GM21447 (cell line): ENCODE results near the gene AMD1.
A peak's percentile ranks its signal among the peaks of the same experiment; 100 is the strongest.
"Not testable (repeated sequence)": the region's sequence is repeated elsewhere in the genome, so short reads cannot be mapped to it uniquely, and the experiment has no call there.

Source experiments
- ATAC-seq: cut with Tn5 transposase; IDR thresholded peaks from one replicate; pipeline ENCODE4 v1.9.1; 2021; ENCODE audit not compliant: unreplicated experiment

AMD1 gene

DNA sequence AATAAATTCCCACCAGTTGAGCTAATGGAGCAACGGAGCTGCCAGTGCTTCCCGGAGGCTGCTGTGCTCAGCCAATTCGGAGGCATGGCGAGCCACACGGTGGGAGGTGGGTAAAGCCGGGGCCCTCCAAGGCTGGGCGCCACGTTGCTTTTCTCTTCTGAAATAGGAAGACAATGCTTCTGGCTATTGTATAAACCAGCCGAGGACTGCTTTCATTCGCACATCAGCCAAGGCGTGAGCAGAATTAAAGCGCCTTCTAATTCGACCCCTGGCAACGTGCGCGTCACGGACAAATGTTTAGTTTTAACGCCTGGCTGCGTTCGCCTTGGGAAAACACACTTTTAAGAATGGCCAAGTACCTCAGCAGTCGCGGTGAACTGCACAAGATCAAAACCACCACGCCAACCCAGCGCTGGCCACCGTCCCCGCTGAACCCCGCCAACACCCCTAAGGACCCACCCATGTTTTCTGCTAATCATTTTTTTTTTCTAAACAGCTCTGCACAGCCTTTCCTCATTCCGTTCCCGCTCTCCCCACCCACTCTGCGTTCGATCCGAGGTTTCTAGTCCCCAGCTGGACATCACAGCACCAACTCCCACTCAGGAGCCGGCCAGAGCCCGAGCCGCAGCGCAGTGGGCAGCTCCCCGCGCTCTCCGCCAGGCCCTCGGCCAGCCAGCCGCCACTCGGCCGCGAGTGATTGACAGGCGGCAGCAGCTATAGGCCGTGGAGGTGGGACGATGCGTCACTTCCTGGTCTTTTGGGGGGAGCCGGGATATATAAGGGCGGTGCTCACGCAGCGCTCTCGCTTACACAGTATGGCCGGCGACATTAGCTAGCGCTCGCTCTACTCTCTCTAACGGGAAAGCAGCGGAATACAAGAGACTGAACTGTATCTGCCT, at the start of gene AMD1:
AMD1 (plus strand) TSS at position 805 of the 899 bp plus-strand sequence. CDS start 321 bp downstream, outside the sequence.
- ATAC-seq: peak; percentile 72

DNA sequence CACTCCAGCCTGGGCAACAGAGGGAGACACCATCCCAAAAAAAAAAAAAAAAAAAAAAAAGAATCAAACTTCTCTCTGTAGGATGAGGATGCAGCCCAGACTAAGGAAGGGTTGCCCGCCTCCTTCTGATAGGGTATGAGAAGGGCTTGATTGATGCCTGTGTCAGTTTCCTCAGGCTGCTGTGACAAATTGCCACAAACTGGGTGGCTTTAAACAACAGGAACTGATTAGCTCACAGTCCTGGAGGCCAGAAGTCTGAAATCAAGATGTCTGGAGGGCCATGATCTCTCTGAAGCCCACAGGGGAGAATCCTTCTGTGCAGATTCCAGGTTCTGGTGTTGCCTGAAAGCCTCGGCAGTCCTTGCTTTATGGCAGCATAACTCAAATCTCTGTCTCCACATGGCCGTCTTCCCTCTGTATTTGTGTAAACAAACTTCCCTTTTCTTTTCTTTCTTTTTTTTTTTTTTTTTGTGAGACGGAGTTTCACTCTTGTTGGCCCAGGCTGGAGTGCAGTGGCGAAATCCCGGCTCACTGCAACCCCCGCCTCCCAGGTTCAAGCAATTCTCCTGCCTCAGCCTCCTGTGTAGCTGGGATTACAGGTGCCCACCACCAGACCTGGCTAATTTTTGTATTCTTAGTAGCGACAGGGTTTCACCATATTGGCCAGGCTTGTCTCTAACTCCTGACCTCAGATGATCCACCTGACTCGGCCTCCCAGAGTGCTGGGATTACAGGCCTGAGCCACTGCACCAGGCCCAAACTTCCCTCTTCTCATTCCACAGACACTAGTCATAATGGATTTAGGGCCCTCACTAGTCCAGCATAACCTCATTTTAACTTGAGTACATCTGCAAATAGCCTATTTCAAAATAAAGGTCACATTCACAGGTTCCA, 48.1 kb upstream of the AMD1 start:
- ATAC-seq: no peak

DNA sequence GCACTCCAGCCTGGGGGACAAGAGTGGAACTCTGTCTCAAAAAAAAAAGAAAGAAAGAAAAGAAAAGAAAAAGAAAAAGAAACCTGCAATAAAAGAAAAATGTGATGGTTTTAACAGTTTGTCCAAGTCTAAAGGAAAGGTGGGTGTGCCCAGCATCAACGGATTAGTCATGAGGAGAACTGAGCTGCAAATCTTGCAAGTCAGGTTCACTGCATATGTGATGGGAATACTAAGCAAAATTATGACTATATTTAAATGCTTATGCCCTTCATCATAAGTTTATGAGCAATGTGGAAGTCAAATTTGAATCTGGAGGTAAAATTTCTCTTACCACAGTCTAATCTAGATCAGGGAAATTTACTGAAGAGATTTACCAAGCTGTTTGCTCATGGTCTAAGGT, 46.2 kb upstream of the AMD1 start:
- ATAC-seq: no peak

DNA sequence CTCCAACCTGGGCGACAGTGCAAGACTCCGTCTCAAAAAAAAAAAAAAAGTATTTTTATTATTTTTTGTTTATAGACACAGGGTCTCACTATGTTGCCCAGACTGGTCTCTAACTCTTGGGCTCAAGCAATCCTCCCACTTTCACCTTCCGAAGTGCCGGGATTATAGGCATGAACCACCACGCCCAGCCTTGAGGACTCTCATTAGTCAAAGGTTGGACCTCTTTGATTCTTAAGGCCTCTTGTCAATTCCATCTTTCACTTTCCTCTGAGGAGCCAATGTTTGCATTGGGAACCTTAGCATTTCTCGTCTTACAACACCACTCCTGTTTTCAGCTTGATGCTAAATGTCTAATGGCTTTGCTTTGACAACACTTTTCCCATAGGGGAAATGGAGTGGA, 43.2 kb upstream of the AMD1 start:
- ATAC-seq: no peak

DNA sequence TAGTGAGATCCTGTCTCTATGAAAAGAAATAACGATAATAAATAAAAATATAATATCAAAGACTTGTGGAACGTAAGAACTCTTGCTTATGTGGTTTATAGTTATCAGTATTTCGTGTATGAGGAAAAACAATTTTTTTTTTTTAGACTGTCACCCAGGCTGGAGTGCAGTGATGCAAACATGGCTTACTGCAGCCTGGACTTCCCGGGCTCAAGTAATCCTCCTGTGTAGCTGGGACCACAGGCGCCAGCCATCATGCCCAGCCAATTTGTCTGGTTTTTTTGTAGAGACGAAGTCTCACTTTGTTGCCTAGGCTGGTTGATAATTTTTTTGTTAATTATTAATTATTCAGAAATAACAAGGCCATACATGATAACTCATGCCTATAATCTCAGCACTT, 40.8 kb upstream of the AMD1 start:
- ATAC-seq: no peak

DNA sequence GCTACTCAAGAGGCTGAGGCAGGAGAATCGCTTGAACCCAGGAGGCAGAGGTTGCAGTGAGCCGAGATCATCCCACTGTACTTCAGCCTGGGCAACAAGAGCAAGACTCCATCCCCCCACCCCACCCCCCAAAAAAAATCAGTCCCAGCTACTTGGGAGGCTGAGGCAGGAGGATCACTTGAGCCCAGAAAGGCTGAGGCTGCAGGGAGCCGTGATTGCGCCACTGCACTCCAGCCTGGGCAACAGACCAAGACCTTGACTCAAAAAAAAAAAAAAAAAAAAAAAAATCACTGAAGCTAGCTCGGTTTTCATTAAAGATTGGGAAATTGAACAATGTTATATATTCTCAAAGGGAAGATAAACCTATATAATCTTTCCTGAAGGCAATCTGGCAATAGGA, 38.8 kb upstream of the AMD1 start:
- ATAC-seq: not testable (repeated sequence)

DNA sequence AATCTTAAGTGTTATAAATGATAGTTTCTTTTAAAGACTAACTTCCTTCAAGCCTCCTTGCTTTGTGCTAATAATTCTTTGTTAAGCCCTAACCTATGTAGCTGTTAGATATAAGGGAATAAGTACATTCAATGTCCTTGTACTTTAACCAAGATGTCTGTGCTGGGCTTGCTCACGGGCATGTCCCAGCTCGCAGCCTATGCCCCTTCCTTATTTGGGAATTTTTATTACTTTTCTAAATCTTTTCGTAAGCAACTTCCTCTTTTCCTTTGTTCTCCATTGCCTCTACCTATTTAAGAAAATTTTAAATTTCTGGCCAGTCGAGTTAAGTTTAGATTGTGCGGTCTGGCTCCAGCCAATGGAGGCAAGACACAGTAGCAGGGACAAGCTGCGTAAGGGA, 33.3 kb upstream of the AMD1 start:
- ATAC-seq: no peak

DNA sequence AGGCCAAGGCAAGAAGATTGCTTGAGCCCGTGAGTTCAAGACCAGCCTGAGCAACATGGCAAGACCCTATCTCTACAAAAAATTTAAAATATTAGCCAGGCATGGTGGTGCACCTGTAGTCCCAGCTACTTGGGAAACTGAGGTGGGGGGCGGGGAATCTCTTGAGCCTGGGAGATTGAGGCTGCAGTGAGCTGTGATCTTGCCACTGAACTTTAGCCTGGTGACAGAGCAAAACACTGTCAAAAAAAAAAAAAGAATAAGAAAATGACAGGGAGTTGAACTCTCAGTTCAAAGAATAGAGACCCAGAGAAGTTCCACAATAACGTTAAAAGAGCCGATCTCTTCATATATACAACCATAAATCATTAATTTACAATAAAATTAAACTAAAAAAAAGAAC, 24.8 kb upstream of the AMD1 start:
- ATAC-seq: no peak

DNA sequence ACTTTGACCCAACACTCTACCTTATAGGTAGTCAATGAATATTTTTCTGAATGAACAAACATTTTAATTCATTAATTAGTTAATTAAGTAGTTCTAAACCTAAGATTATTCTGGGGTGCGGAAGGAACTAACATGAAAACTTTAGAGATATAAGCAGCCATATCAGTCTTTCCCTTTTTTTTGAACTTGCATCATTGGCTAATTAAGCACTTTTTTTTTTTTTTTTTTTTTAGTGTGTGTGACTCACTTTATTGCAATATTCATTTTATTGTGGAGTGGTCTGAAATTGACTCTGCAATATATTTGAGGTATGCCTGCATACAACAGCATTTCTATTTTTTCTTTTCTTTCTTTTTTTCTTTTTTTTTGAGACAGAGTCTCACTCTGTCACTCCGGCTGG, 21.8 kb upstream of the AMD1 start:
- no peak for ATAC-seq

DNA sequence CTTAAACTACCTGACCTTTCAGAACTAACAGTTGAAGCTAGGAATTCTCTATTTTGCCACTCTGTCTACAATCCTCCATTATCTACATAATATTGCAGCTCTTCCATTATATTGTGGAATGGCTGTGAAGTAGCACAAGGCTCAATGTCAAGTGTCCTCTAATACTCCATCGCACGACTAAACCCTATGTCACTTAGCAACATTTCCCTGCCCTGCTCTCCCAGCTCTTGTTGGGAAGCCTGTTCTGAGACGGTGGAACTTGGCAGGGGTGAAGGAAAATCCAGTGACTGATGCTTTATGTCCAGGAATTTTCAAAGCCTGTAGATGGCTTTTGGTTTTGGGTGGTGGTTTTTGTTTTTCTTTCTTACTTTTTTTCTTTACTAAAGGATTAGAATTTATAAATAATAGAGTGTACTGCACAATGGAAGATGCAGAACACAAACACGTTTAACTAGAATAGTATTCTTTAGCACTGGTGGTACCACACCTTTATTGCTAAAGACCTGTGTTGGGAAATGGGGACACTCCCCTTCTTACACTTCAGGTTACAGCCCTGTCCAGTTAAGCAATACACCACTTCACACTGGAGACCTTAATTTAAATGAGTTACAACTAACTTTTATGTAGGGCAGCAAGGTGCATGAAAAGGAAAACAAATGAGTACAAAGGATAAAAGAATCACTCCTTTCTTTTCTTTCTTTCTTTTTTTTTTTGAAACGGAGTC, 20.7 kb upstream of the AMD1 start:
- no peak for ATAC-seq

DNA sequence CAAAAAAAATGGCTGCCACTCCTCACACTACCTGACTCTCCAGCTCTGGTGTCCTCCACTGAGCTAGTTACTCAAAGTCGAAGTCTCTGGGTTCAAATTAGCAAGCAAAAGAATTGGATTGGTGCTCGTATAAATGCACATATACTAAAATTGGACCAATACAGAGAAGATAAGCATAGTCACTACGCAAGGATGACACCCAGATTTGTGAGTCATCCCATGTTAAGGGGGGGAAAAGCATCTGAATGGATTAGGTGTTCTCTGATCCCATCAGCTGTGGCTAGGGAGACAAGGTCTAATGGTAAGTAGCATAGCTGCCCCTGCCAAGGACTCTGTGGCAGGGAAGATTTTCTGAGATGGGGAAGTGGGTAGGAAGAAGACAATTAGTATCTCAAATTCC, 18.3 kb upstream of the AMD1 start:
- no peak for ATAC-seq

DNA sequence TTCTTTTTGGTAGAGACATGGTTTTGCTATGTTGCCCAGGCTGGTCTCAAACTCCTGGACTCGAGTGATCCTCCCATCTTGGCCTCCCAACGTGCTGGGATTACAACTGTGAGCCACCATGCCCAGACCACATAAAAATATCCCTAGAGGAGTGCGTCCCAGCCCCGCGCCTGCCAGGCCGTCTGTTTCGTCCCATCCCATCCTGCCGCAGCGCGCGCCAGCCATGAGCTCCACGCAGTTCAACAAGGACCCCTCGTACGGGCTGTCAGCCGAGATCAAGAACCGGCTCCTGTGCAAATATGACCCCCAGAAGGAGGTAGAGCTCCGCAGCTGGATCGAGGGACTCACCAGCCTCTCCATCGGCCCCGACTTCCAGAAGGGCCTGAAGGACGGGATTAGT, 16.6 kb upstream of the AMD1 start:
- ATAC-seq: no peak

DNA sequence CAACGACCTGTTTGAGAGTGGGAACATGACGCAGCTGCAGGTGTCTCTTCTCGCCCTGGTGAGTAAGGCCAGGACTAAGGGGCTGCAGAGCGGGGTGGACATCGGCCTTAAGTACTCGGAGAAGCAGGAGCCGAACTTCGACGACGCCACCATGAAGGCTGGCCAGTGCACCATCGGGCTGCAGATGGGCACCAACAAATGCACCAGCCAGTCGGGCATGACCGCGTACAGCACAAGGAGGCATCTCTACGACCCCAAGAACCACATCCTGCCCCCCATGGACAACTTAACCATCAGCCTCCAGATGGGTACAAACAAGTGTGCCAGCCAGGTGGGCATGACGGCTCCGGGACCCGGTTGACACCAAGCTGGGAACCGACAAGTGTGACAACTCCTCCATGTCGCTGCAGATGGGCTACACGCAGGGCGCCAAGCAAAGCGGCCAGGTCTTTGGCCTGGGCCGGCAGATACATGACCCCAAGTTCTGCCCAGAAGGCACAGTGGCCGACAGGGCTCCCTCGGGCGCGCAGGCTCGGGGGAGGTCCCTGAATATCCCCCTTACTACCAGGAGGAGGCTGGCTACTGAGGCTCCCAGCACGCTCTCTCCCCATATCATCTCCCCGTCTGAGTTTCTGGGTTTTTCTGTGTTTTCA, 15.9 kb upstream of the AMD1 start:
- ATAC-seq: no peak

DNA sequence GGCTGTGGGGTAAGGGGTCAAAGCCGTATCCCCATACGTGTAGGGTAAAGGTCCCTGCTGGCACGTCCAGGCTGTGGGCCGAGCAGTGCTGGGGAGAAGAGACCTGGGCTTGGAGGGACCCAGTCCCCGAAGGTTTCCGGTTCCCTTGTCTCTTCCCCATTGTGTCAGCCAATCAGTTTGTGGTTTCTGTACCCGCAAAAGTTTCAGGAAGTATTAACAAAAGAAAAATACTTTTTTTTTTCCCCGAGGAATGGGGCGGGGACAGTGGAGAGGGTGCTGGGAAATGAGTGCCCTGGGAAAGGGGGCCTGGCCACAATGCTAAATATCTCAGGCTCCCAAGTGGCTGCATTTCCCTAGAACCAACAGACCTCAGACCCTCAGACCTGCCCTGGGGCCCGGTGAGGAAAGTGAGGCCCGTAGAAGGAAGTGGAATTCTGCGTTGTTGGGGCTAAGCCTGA, 15.2 kb upstream of the AMD1 start:
- ATAC-seq: no peak

DNA sequence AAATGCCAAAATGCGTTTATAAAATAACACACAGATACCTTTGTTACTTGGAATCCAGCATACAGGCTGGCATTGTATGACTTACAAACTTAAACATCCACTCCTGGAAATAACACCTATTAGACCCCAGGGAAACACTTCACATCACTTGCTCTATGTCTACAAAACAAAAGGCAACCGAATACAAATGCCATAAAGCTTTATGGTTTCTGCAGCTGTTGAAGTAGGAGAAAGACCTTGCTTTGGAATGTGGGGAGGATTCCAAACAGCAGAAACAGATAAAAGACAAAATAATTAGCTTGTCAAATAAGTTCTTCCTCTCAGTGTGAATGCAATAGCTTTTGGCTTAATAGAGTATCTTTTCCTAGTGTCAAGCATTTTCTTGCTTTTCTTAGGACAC, 9.8 kb upstream of the AMD1 start:
- ATAC-seq: no peak

DNA sequence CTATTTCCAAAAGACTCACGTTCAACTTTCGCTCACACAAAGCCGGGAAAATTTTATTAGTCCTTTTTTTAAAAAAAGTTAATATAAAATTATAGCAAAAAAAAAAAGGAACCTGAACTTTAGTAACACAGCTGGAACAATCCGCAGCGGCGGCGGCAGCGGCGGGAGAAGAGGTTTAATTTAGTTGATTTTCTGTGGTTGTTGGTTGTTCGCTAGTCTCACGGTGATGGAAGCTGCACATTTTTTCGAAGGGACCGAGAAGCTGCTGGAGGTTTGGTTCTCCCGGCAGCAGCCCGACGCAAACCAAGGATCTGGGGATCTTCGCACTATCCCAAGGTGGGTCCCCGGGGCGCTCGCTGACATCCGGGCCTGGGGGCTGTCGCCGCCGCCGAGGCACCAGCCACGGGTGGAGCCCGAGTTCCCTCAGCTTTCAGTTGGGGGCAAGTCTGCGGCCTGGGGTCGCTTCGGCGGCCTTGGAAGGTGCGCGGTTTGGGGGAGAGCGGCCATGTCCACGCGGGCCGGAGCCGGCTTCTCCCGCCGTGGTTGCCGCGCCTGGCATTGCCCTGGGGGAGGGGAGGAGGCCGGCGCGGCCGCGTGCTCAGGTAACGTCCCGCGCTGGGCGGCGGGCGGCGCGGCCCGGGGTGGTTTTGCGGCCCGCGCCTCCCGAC, 429 bp downstream of the AMD1 start:
- peak; percentile 9 for ATAC-seq

DNA sequence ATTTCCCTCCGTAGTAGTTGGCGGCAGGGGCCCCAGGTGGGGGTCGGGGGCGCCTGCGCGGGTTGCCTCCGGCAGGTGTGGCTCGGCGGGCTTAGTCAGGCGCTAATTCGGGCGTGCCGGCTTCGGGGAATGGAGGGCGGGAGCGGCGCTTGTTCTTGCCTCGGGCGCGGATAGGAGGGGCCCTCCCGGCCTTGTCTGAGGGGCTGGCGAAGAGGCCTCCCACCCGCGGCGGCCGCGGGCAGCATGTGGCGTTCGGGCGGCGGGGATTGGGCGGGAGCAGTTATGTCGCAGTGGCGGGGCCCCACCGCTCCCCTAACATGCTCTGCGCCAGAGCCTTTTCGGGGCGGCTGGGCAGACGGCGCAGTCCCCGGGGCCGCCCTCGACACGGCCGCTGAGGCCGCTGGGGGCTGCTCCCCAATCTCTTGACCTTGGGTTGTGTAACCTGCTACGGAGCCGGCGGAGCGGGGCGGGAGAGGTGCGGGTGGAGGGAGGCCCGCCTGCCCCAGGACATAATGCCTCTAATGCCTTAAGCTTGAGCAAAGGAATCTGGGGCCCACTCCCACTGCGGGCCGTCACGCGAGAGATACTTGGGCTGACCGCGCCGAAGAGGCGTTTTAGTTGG, 1.1 kb downstream of the AMD1 start:
- peak; percentile 10 for ATAC-seq

DNA sequence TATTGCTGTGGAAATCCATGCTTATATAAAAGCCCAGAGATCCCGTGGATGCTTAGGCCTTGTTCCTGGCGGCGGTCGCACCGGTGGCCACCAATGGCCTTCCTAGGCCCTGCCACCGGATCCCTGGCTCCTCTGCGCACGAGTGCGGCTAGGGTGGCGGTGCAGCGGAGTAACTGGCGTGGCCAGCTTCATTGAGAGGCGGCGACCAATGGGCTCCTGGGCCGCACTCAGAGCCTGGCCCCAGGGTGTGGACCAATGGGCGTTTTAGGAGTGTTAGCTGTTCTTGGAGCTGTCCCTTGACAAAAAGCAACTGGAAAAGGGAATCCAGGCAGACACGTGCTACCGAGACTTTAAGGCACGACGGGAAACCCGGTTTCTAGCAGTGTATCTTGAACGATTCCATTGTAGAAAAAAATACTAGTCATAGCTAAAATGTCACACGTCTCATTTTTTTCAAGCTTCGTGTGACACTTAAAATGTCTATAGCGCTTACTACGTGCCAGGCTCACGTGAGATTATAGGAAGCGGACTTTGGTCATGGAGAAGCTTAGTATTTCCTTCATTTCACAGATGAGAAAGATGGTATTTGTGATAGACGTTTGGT, 1.7 kb downstream of the AMD1 start:
- peak; percentile 42 for ATAC-seq

DNA sequence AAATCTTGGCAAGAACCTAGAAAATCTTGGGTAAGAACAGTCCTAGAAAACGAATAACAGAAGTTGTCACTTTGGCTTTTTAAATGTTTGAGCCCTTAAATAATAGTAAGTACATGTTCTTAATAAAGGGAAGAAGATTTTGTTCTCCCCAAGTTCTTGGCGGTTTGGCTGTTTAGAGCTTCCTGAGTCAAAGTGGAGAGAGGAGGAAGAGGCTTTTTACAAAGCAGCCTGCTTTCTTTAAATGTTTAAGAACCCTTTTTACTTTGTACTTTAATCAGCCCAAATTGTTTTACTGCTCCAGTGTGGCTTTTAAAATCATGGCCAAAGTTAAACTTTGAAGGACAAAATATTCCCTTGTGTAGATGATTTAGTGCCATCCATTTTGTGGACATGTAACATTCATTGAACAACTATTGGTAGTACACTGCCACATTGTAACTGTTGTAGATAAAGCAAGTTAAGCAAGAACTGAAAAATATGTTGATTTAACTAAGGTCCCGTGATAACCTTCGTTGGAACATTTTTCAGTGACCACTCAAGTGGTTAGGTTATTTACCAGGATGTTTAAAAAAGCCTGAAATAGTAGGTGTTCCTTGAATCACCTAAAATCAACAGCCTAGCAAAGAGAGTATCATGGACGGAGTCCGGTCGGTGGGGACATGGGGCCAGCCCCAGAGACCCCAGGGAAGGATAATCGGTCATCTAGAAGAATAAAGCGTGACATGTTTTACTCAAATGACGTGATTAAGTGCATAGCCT, 2.4 kb downstream of the AMD1 start:
- no peak for ATAC-seq
